ENCODE results near the gene ILK. TPM values are rescaled to one million over a fixed set of nuclear protein-coding genes. Genes with fewer than 3 reads are reported as not detected.

Gene ILK
- total and polyA plus RNA-seq, 2 of the 13 experiments (the other 11 are each of a cell fraction or from before 2014, with no cell fraction given): 70.3 to 108 TPM

DNA sequence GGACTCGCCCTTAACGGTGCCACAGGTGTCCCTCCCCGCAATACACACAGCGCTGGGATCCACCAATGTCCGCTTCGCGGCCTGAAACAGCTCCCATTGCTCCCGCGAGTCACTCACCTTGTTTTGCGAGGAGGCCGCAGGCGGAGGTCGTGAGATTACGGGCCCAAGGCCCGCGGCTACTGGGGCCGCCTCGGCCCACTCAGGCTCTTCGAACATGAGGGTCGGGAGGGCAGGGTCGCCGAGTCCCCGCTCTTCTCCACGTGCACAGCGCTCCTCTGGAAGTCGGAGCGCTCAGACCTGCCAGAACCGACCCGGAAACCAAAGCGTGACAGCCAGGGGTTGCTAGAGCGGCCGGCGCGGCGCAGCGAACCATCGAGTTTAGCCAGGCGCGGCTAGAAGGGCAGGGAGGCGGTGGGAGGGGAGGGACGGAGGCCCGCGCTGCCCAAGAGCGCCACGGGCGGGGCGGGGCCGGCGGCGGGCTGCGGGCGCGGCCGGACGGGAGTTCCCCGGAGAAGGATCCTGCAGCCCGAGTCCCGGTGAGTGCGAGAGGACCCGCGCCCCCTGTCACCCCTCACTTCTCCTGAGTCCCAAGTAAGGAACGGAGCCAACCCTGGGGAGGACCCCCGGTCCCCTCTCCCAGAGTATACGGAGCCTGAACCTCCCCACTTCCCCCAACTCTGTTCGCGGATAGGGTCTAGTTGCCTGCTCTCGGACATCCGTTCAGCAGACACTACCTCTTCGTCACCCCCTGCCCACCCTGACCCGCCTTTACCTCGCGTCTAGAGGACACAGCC, at the start of gene ILK, which contains the start of gene RRP8 (continued):
- 0 out of 2 replicates have a peak, but pooled peaks have one; percentile 60 for TF ChIP-seq ATF6 (CRISPR knock-in tag; conservative IDR thresholded peaks at IDR 0.05)
- no peak for TF ChIP-seq SETDB1 (CRISPR knock-in tag; IDR thresholded peaks at IDR 0.05; ENCODE audit: borderline replicate concordance)
- peak; percentile 48; the same call in 1 of the 2 replicates for TF ChIP-seq ZMYM3 (CRISPR knock-in tag; IDR thresholded peaks at IDR 0.05)
- no peak for TF ChIP-seq ZNF569 (CRISPR knock-in tag; IDR thresholded peaks at IDR 0.05; ENCODE audit: borderline replicate concordance)
- no peak for TF ChIP-seq ZNF234 (CRISPR knock-in tag; conservative IDR thresholded peaks at IDR 0.05)
- no peak for TF ChIP-seq RBM22 (optimal IDR thresholded peaks at IDR 0.05; ENCODE audit: low read length)
- TF ChIP-seq, protein P1, sequence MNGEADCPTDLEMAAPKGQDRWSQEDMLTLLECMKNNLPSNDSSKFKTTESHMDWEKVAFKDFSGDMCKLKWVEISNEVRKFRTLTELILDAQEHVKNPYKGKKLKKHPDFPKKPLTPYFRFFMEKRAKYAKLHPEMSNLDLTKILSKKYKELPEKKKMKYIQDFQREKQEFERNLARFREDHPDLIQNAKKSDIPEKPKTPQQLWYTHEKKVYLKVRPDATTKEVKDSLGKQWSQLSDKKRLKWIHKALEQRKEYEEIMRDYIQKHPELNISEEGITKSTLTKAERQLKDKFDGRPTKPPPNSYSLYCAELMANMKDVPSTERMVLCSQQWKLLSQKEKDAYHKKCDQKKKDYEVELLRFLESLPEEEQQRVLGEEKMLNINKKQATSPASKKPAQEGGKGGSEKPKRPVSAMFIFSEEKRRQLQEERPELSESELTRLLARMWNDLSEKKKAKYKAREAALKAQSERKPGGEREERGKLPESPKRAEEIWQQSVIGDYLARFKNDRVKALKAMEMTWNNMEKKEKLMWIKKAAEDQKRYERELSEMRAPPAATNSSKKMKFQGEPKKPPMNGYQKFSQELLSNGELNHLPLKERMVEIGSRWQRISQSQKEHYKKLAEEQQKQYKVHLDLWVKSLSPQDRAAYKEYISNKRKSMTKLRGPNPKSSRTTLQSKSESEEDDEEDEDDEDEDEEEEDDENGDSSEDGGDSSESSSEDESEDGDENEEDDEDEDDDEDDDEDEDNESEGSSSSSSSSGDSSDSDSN (CRISPR knock-in tag; IDR thresholded peaks at IDR 0.05): peak; percentile 82
- TF ChIP-seq ZFP90 (CRISPR knock-in tag; IDR thresholded peaks at IDR 0.05; ENCODE audit: borderline replicate concordance): no peak
- no peak for TF ChIP-seq KDM6A (CRISPR knock-in tag; IDR thresholded peaks at IDR 0.05; ENCODE audit: low read depth)
- TF ChIP-seq, protein P2, sequence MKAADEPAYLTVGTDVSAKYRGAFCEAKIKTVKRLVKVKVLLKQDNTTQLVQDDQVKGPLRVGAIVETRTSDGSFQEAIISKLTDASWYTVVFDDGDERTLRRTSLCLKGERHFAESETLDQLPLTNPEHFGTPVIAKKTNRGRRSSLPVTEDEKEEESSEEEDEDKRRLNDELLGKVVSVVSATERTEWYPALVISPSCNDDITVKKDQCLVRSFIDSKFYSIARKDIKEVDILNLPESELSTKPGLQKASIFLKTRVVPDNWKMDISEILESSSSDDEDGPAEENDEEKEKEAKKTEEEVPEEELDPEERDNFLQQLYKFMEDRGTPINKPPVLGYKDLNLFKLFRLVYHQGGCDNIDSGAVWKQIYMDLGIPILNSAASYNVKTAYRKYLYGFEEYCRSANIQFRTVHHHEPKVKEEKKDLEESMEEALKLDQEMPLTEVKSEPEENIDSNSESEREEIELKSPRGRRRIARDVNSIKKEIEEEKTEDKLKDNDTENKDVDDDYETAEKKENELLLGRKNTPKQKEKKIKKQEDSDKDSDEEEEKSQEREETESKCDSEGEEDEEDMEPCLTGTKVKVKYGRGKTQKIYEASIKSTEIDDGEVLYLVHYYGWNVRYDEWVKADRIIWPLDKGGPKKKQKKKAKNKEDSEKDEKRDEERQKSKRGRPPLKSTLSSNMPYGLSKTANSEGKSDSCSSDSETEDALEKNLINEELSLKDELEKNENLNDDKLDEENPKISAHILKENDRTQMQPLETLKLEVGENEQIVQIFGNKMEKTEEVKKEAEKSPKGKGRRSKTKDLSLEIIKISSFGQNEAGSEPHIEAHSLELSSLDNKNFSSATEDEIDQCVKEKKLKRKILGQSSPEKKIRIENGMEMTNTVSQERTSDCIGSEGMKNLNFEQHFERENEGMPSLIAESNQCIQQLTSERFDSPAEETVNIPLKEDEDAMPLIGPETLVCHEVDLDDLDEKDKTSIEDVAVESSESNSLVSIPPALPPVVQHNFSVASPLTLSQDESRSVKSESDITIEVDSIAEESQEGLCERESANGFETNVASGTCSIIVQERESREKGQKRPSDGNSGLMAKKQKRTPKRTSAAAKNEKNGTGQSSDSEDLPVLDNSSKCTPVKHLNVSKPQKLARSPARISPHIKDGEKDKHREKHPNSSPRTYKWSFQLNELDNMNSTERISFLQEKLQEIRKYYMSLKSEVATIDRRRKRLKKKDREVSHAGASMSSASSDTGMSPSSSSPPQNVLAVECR (CRISPR knock-in tag; IDR thresholded peaks at IDR 0.05; ENCODE audit: borderline replicate concordance): peak; percentile 99
- TF ChIP-seq KDM5B (CRISPR knock-in tag; IDR thresholded peaks at IDR 0.05; ENCODE audit: borderline replicate concordance): peak; percentile 86
- no peak for TF ChIP-seq ZNF224 (CRISPR knock-in tag; IDR thresholded peaks at IDR 0.05)
- TF ChIP-seq, protein P3, sequence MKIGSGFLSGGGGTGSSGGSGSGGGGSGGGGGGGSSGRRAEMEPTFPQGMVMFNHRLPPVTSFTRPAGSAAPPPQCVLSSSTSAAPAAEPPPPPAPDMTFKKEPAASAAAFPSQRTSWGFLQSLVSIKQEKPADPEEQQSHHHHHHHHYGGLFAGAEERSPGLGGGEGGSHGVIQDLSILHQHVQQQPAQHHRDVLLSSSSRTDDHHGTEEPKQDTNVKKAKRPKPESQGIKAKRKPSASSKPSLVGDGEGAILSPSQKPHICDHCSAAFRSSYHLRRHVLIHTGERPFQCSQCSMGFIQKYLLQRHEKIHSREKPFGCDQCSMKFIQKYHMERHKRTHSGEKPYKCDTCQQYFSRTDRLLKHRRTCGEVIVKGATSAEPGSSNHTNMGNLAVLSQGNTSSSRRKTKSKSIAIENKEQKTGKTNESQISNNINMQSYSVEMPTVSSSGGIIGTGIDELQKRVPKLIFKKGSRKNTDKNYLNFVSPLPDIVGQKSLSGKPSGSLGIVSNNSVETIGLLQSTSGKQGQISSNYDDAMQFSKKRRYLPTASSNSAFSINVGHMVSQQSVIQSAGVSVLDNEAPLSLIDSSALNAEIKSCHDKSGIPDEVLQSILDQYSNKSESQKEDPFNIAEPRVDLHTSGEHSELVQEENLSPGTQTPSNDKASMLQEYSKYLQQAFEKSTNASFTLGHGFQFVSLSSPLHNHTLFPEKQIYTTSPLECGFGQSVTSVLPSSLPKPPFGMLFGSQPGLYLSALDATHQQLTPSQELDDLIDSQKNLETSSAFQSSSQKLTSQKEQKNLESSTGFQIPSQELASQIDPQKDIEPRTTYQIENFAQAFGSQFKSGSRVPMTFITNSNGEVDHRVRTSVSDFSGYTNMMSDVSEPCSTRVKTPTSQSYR (CRISPR knock-in tag; IDR thresholded peaks at IDR 0.05; ENCODE audit: borderline replicate concordance): no peak
- TF ChIP-seq GTF2F1 (IDR thresholded peaks at IDR 0.05; ENCODE audit: low read length): no peak
- no peak for TF ChIP-seq ZSCAN20 (CRISPR knock-in tag; IDR thresholded peaks at IDR 0.05; ENCODE audit: borderline replicate concordance)
